NCI-H2196 (cell line): ENCODE results near the gene FKBP1C.

Experiments
- DNase-seq: peaks from one replicate; lab custom pipeline; 2025; ENCODE audit not compliant: unreplicated experiment; lab: John Stamatoyannopoulos, UW

FKBP1C gene

DNA sequence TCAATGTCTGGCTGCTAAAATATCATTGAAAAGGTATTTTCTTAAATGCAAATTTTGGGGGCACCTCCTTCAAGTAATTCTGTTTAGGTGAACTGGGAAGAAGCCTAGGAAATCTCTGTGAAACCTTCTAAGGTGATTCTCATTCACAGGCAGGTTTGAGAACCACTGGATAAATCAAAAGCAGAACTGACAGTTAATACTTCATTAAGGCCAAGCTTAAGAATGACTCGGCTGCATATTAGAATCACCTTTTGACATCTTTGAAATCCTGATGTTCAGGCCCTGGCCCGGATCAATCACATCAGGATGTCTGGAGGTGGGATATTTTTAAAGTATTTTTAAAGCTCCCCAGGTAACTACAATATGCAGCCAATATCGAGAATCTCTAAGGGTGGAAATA, 50.6 kb downstream of the FKBP1C start:
- no peak for DNase-seq
